Neural progenitor cell (in vitro differentiated cells): Measurements from ENCODE around the gene DPYSL5.

Source experiments
- EZH2 ChIP-seq: fragments of 200-600 bp; sonication (generic); IDR thresholded peaks from 2 replicates; pipeline ENCODE4 v1.6.1; 2017; ENCODE audit warnings: antibody characterized with exemption, mild to moderate bottlenecking, moderate library complexity
- EZH2phosphoT487 ChIP-seq: fragments of 200-600 bp; sonication (generic); IDR thresholded peaks from 2 replicates; pipeline ENCODE4 v1.6.1; 2017; ENCODE audit warnings: antibody characterized with exemption
- TF ChIP-seq, protein P1 (sequence below): fragments of 200-600 bp; sonication (generic); IDR thresholded peaks from 2 replicates; pipeline ENCODE4 v1.5.1; 2017; ENCODE audit warnings: antibody characterized with exemption, mild to moderate bottlenecking

DNA sequence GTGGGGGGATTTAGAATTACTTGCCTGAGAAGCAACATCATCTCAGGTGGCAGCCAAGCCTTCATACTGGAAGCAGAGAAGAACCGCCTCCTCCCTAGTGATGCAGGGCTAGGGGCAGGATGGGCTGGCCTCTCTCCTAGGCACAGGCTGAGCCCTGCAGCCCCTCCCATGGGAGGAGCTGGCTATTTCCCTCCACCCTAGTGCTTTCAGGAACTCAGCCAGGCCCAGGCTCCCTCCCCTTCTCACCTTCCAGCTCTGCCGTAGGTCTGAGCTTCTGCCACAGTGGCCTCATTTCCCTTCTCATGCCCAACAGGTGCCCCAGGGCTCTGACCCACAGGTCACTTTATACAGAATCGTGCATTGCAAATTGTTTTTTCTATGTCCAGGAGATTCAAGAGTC is 31.0 kb upstream of the DPYSL5 start:
- TF ChIP-seq EZH2 (no peak), EZH2phosphoT487 (no peak)
- TF ChIP-seq, protein P1, sequence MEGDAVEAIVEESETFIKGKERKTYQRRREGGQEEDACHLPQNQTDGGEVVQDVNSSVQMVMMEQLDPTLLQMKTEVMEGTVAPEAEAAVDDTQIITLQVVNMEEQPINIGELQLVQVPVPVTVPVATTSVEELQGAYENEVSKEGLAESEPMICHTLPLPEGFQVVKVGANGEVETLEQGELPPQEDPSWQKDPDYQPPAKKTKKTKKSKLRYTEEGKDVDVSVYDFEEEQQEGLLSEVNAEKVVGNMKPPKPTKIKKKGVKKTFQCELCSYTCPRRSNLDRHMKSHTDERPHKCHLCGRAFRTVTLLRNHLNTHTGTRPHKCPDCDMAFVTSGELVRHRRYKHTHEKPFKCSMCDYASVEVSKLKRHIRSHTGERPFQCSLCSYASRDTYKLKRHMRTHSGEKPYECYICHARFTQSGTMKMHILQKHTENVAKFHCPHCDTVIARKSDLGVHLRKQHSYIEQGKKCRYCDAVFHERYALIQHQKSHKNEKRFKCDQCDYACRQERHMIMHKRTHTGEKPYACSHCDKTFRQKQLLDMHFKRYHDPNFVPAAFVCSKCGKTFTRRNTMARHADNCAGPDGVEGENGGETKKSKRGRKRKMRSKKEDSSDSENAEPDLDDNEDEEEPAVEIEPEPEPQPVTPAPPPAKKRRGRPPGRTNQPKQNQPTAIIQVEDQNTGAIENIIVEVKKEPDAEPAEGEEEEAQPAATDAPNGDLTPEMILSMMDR, result no peak
